T1000 (cell line): ENCODE measurements around the gene UGT2B11.
"Not testable (repeated sequence)": the region's sequence is repeated elsewhere in the genome, so short reads cannot be mapped to it uniquely, and the experiment has no call there.

Experiments
- DNase-seq: peaks from one replicate; lab custom pipeline; 2025; ENCODE audit warnings: mixed read lengths; lab: John Stamatoyannopoulos, UW

Gene UGT2B11

DNA sequence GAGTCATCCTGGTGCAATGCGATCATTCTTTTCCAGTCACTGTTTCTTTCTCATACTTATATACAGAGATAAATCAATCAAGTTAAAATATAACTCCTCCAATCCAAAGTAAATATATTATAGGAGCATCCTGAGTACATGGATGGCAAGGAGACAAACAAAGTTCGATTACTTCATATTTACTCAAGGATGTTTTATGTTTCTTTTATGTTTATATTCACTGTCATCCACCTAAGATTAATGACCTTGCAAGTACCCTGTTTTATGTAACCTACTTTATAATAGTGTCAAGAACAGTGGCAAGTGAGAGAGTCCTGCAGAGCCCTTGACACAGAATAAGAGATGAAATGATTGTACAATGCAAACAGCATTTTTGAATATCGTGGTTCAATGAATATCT is at the start of gene UGT2B11:
Gene UGT2B11 (minus strand): TSS at position 33 of the 400 bp plus-strand sequence. CDS start 26 bp downstream, at position 7.
- DNase-seq, result no peak

DNA sequence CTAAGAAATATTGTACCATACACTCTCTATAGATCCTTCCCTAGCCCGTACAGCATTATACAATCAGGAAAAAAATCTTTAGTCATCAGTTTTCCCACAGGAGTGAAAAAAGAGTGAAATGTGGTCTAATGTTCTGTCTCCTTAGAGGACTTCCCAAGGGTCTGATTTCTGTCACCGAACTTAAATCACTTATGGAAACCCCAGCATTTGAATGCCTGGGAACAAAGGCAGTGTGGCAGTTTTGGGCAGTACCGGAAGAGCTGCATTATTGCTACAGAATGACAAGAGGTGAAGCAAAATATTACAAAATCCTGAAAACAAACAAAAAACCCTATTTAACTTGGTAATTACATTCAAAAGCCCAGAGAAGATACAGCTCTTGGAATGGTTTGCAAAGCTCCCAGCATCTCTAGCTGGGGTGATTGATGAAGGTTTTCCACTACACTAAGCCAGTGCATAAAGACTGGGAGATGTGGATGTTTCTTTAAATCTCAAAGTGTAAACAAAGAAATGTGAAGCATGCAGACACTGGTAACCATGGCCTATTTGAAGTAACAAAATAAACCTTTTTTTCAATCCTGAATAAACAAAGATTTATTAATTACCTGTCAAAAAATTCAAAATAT is 38.7 kb upstream of the UGT2B11 start:
- DNase-seq, result not testable (repeated sequence)

DNA sequence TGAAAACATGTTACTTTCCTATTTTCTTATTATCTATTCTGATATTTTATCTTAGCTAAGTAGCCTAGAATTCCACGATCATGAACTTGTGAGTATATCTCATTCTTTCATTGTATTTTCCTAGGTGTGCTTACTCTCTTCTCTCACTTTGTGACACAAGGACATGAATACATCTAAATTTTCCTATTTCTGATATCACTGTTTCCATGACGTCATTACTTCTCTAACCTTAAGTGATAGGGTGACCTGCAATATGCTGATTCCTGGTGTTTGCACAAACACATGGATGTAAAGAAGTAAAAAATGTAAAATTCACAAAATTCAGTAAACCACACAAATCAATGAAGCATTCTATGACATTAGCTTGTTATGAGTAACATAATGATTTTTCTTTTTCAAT is 36.3 kb upstream of the UGT2B11 start:
- not testable (repeated sequence) for DNase-seq

DNA sequence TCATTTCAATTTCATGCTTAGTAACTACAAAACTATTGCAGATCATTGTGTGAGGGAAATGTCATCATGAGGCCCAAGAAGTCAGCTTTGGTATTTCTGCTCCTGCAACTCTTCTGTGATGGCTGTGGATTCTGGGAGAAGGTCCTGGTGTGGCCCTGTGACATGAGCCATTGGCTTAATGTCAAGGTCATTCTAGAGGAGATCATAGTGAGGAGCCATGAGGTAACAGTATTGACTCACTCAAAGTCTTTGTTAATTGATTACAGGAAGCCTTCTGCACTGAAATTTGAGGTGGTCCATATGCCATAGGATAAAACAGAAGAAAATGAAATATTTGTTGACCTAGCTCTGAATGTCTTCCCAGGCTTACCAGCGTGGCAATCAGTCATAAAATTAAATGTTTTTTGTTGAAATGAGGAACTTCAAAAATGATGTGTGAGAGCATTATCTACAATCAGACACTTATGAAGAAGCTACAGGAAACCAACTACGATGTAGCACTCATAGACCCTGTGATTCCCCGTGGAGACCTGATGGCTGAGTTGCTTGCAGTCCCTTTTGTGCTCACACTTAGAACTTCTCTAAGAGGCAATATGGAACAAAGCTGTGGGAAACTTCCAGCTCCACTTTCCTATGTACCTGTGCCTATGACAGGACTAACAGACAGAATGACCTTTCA is 28.2 kb upstream of the UGT2B11 start:
- DNase-seq, result not testable (repeated sequence)

DNA sequence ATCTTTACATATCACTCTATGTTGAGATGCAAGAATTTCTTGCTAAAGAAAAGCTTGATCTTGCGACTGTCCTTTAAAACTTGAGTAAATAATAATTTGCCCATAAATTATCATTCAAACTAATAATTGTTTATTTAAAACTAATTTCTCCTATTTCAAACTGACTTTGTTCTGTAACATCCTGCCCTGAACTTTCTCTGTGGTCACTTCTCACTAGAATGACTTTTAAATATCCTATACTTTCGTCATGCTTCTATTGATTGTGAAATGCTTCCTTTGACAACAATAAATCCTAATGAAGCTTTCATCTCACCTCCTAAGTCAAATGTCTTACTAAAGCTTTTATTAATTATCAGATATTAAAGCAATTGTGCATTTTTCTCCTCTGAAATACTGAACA is 27.2 kb upstream of the UGT2B11 start:
- DNase-seq, result not testable (repeated sequence)

DNA sequence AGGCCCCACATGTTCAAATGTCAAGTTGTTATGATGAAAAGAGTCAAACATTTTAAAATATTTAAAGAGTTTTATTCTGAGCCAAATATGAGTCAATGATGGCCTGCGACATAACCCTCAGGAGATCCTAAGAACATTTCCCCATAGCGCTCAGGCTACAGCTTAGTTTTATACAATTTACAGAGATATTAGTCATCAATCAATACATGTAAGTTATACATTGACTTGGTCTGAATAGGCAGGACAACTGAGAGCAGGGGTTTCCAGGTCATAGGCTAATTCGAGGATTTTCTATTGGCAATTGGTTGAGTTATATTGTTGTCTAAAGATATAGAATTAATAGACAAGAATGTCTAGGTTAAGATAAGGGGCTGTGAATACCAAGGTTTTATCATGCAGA is 26.2 kb upstream of the UGT2B11 start:
- not testable (repeated sequence) for DNase-seq

DNA sequence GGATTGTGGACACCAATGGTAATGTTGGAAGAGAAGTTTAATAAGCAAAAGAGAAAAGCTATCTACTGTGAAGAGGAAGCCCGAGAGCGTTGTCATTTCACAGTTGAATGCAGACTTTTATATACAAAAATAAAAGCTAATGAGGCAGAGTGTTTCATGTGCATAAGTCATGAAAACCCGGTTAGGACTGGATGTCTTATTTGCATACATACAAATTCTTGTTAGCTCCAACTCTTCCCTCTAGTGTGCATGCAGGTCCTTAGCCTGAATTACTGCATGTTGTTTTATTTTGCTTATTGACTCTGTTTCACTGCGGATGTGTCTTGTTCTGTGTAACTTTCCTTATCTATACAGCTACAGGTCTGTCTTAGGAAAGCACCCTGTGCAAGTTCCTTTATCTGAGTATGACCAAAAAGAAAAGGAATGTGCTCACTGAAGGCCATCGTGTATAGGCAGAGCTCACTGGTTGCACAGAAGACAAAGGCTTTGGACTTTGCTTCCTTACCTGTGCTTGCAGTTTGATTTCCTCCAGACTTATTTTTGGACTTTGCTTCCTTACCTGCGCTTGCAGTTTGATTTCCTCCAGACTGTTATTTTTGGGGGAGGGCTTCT is 25.1 kb upstream of the UGT2B11 start:
- DNase-seq, result no peak

DNA sequence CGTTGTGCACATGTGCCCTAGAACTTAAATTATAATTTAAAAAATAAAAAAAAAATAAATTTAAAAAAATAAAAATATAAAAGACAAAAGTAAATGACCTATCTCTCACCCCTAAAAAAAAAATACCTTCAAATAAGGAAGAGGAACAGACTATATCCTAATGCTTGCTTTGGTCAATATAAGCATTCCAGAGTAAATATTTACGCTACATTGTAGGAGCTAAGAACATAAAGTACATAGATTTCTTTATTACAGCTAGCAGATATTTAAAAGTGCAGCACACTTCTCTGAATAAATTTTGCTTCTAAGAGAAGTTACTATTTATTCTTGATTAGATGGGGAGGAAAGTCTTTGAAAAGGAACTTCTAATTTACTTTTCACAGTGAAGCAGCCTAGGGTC is 24.5 kb upstream of the UGT2B11 start:
- no peak for DNase-seq

DNA sequence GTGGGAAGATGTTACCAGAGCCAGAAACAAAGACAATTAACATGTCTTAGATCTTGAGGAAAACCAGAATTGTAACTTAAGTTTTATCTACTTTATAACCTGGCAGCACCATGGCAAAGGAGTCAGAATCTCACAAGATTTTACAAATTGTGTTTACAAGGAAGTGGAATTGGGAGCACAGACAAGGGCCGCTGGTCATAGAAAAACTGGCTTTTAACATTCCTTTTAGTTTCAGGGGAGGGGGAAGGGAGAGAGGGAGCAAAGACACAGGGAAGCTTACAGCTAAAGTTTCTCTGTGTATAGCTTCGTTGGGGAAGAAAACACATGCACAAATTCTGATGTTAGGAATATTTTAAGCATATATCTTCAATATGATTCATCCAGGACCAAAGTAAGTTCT is 10.3 kb upstream of the UGT2B11 start:
- no peak for DNase-seq

DNA sequence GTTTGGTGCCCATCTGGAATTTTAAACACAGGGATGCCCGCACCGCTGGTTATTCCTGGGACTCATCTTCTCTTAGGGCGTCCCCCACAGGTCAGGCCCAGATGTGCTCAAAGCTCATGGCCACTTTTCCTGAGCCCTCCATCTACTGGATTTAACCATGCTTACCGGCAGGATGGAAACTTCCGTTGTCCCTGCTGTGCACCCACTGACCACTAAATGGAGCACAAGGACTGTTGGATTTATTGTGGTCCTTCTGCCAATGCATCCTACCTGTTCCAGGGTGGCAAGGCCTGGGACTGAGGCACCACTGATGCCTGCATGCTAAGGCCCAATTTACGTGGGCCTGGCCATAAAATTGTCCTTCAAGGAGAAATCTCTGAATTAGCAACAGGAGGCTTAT is 8.7 kb upstream of the UGT2B11 start:
- not testable (repeated sequence) for DNase-seq

DNA sequence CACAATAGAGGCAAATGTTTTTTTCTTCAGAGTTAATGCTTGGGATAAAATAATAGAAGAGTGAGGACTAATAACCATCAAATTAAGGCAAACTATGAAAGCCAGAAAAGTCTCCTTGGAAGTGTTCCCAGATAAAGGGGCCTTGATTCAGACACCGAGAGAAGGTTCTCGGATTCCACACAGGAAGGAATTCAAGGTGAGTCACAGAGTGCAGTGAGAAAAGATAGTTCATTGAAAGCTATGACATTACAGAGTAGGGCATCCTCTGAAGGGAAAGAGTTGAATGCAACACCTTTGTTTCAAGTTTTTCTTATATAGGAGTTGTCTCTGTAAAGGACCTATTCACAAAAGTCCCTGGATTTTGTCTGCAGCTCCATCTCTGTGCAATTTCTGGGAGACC is 3.9 kb upstream of the UGT2B11 start:
- DNase-seq, result not testable (repeated sequence)

DNA sequence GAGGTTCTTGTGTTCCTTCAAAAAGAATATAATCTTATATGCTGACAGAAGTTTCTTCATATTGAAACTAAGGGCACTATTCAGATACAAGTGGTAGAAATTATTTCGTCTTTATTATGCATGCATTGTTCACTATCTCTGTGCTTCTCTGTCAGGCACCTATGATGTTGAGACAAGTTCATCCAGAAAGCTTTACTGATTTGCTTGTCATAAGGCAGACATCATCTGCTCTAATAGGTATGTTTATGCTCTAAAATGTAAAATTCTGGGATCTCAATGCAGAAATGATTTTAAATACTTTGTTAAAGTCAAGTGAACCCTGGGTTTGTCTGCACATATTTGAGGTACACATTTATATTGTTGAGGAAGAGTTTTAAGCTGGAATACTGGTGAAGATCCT is 3.6 kb downstream of the UGT2B11 start:
- no peak for DNase-seq

DNA sequence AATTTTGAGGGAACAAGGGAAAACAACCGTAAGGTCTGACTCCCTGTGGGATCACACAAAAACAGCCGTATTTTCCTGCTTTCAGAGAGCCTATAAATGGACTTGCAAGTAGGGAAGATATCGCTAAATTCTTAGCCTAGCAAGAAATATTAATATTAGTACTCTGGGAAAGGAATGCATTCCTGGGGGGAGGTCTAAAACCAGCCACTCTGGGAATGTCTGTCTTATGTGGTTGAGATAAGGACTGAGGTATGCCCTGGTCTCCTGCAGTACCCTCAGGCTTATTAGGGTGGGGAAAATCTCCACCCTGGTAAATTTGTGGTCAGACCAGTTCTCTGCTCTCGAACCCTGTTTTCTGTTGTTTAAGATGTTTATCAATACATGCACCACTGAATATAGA is 16.0 kb downstream of the UGT2B11 start:
- not testable (repeated sequence) for DNase-seq

DNA sequence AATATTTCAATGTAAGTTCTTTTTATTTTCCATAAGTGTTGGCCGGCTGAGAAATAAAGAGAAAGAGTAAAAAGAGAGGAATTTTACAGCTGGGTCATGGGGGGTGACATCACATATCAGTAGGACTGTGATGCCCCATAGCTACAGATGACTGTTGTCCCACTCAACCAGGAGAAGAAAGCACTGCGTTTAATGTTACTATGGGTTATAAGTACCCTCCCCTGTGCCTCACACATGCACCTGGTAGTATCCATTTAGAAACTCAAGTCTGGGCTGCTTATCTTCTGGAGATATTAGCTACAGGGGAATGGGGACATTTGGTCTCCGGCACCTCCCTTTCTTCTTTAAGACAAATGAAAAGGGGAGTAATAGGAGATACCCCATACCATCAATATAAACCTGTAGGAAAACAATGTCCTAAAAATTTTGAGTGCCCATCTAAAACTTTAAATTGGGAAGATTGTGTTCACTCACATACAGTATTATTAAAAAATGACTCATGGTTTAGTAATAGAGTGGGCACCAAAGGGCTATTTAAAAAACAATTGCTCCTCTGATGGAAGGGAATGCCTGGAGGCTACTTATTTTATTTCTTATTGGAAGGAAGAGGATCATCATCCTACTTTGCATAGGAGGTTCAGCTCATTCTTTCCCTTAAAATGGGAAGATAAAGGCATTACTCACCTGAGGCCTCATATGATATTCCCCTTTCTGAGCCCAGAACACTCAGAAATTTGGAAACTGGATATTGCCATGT is 18.2 kb downstream of the UGT2B11 start:
- DNase-seq, result no peak

DNA sequence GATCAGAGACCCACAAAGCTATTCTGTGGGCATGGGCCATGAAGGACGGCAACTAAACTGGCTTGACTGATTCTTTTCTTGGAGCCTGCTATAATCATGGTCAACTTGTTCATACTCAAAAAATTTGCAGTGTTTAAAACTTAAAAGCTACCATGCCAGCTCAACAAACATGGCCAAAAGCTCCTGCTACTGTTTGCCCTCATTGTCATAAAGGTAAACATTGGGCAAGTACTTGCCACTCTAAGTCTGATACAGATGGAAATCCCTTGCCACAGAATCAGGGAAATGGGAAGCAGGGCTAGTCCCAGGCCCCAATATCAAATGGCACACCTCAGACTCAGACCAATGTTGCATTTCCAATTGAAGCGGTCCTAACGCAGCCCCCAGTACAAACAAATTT is 20.4 kb downstream of the UGT2B11 start:
- DNase-seq, result no peak

DNA sequence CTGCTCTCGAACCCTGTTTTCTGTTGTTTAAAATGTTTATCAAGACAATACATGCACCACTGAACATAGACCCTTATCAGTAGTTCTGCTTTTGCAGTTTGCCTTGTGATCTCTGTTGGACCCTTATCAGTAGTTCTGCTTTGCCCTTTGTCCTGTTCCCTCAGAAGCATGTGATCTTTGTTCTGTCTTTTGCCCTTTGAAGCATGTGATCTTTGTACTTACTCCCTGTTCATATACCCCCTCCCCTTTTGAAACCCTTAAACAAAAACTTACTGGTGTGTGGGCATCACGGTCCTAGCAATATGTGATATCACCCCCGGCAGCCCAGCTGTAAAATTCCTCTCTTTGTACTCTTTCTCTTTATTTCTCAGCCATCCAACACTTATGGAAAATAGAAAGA is 22.6 kb downstream of the UGT2B11 start:
- DNase-seq, result not testable (repeated sequence)

DNA sequence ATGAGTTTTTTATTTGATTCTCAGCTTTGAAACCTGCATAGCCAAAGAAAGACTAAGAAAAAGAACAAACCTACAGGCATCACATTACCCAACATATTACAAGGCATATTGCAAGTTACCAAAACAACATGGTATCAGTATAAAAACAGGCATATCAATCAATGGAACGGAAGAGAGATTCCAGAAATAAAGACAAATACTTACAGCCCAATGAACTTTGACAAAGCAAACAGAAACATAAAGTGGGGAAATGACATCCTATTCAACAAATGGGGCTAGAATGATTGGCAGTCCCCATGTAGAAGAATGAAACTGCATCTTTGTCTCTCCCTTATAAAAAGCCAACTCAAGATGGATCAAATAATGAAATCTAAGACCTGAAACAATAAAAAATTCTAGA is 23.9 kb downstream of the UGT2B11 start:
- DNase-seq, result not testable (repeated sequence)

DNA sequence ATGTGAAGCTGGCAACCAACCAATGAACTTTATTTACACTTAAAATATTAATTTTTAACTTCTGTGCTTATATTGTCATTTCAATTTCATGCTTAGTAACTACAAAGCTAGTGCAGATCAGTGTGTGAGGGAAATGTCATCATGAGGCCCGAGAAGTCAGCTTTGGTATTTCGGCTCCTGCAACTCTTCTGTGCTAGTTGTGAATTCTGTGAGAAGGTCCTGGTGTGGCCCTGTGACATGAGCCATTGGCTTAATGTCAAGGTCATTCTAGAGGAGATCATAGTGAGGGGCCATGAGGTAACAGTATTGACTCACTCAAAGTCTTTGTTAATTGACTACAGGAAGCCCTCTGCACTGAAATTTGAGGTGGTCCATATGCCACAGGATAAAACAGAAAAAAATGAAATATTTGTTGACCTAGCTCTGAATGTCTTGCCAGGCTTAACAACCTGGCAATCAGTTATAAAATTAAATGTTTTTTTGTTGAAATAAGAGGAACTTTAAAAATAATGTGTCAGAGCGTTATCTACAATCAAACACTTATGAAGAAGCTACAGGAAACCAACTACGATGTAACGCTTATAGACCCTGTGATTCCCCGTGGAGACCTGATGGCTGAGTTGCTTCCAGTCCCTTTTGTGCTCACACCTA is 32.9 kb downstream of the UGT2B11 start:
- DNase-seq, result not testable (repeated sequence)

DNA sequence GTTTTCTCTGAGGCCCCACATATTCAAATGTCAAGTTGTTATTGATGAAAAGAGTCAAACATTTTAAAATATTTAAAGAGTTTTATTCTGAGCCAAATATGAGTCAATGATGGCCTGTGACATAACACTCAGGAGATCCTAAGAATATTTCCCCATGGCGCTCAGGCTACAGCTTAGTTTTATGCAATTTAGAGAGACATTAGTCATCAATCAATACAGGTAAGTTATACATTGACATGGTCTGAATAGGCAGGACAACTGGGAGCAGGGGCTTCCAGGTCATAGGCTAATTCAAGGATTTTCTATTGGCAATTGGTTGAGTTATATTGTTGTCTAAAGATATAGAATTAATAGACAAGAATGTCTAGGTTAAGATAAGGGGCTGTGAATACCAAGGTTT is 34.7 kb downstream of the UGT2B11 start:
- not testable (repeated sequence) for DNase-seq

DNA sequence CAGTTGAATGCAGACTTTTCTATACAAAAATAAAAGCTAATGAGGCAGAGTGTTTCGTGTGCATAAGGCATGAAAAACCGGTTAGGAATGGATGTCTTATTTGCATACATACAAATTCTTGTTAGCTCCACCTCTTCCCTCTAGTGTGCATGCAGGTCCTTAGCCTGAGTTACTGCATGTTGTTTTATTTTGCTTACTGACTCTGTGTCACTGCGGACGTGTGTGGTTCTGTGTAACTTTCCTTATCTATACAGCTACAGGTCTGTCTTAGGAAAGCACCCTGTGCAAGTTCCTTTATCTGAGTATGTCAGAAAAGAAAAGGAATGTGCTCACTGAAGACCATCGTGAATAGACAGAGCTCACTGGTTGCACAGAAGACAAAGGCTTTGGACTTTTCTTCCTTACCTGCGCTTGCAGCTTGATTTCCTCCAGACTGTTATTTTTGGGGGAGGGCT is 35.8 kb downstream of the UGT2B11 start:
- not testable (repeated sequence) for DNase-seq

DNA sequence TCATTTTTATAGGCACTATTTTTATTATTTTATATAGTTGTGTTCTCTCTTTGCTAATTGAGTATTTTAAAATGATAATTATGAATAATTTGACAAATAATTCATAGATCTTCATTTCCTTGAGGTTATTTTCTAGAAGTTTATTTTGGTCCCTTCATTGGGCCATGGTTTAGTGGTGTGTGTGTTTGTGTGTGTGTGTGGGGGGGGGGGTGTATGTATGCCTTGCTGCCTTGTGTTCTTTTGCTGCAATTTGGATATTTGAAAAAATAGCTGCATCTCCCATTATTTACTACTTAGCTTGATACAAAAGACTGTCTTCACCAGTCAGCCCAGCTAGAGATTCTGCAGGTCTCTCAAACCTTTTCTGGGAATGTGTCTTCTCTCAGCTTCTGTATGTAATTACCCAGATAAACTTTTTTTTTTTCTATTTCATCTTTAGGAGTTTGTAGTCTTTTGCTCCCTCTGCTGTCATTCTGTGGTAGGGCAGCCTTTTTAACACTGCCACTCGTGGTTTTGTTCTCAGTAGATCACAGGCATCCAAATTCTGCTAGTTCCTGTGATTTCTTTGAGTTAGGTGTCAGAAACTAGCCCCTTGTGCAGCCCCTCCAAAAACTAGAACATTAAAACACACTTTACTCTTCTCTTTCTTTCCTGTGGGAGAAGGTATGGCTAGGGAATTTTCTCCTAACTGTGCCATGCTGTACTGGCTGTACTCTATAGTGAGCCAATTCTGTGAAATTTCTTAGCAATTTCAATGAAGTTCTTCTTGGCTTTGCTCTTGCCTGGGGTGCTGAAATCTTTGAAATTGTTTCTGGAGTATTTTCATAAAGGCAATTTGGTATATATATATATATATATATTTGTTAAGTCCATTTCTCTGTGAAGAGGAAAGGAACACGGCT is 44.1 kb downstream of the UGT2B11 start:
- peak; percentile 38 for DNase-seq
